Activated naive CD4-positive, alpha-beta T cell treated with anti-CD3 and anti-CD28 coated beads, Interleukin-2, amount 10 ng/mL, durations not matched to agents 7 days and 5 days (primary cell): ENCODE data around the gene TMEM209.
"Not testable (repeated sequence)": the region's sequence is repeated elsewhere in the genome, so short reads cannot be mapped to it uniquely, and the experiment has no call there.

ENCODE experiments used
- CTCF ChIA-PET: fragments of 350-600 bp; sonication (Branson Sonifier 250); formaldehyde crosslinking; loops from one replicate; lab custom pipeline; 2021; ENCODE audit warnings: antibody characterized with exemption; lab: Charles Lee
- DNase-seq: peaks from one replicate; pipeline ENCODE4 v3.0.0-alpha.2; 2020
- H3K27ac Mint-ChIP-seq: one replicate; pipeline ENCODE4 v1.8.0; 2021; ENCODE audit warnings: mild to moderate bottlenecking, moderate library complexity, mixed read lengths
- H3K27me3 Mint-ChIP-seq: one replicate; pipeline ENCODE4 v1.8.0; 2021; ENCODE audit warnings: mild to moderate bottlenecking, mixed read lengths
- H3K36me3 Mint-ChIP-seq: one replicate; pipeline ENCODE4 v1.8.0; 2021; ENCODE audit warnings: mixed read lengths
- H3K4me1 Mint-ChIP-seq: one replicate; pipeline ENCODE4 v1.8.0; 2021; ENCODE audit warnings: mixed read lengths
- H3K4me3 Mint-ChIP-seq: one replicate; pipeline ENCODE4 v1.8.0; 2021; ENCODE audit warnings: mild to moderate bottlenecking, moderate library complexity, mixed read lengths
- H3K9me3 Mint-ChIP-seq: one replicate; pipeline ENCODE4 v1.8.0; 2021; ENCODE audit warnings: mixed read lengths

Gene TMEM209

DNA sequence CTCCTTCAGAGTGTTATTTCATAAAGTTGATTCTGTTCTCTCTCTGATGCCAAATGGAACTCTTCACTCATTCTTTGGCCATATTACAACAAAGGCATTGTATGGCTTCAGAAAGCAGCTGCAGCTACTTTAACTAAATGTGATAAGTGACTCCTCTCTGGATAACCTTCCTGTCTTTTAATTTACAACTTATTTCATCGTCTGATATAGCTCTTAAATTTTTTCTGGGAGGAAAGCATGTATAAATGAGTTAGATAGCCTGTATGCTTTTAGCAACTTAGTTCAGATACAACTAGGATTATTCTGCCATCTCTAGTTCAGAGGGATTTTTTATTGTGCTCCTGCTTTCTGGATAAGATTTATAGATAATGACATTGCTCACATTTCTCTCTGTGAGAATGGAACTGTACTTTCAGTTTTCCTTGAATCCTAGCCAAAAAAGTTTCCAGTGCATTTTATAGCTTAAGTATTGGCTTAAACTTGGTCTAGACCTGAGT is 77.3 kb downstream of the TMEM209 start:
- H3K36me3 Mint-ChIP-seq = peaks cover 38% of the 10 kb centered on the region

DNA sequence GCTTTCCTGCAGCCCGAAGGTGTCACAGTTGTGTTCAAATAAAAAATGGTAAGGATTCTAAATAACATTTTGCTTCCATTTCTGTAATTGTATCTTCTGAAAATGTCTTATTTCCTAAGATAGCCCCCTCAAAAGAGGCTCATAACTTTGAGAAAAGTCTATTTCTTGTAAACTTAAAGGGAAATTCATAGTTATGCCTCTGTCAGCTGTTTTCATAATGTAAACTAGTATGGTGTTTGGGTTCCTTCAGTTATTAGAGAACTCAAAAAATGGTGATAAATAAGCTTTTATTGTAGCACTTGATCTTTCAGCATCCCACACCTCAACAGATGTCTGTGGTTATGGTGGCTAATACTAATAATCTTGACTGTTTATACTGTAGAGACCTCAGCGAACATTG is 77.8 kb downstream of the TMEM209 start:
- DNase-seq = no peak
- Mint-ChIP-seq H3K9me3 (no peaks in the 10 kb centered on the region), H3K4me3 (no peak overlapping the region), H3K27ac (no peak overlapping the region), H3K36me3 (peaks cover 42% of the 10 kb centered on the region), H3K27me3 (no peaks in the 10 kb centered on the region), H3K4me1 (no peaks in the 10 kb centered on the region)
- CTCF ChIA-PET = no interaction called here

More for the DNA sequence above, 77.3 kb downstream of the TMEM209 start:
- Mint-ChIP-seq H3K4me3 (no peak overlapping the region), H3K27me3 (no peaks in the 10 kb centered on the region), H3K4me1 (no peaks in the 10 kb centered on the region), H3K9me3 (no peaks in the 10 kb centered on the region), H3K27ac (no peak overlapping the region)
- no peak for DNase-seq
- CTCF ChIA-PET = interaction anchor here (1.0 kb wide), 1 partner anchor 44 kb away, joined by 3 read pairs; no protein-coding TSS in a partner anchor

GRCh38 chr7:130126840-130127239 is 78.4 kb downstream of the TMEM209 start:
- not testable (repeated sequence) for H3K27me3 Mint-ChIP-seq, DNase-seq, H3K9me3 Mint-ChIP-seq, H3K4me3 Mint-ChIP-seq, H3K4me1 Mint-ChIP-seq, H3K27ac Mint-ChIP-seq
- CTCF ChIA-PET = interaction anchor here (0.6 kb wide), 1 partner anchor 46 kb away, joined by 3 read pairs; no protein-coding TSS in a partner anchor
- H3K36me3 Mint-ChIP-seq = peaks cover 44% of the 10 kb centered on the region

- Mint-ChIP-seq H3K27ac (no peak overlapping the region), H3K4me3 (no peak overlapping the region), H3K4me1 (peaks cover 8% of the 10 kb centered on the region), H3K9me3 (no peaks in the 10 kb centered on the region), H3K36me3 (peaks cover 44% of the 10 kb centered on the region), H3K27me3 (no peaks in the 10 kb centered on the region)
- CTCF ChIA-PET = no interaction called here
- no peak for DNase-seq
Observed at GRCh38 chr7:130124711-130125110, 80.5 kb downstream of the TMEM209 start.

- Mint-ChIP-seq H3K27me3 (no peaks in the 10 kb centered on the region), H3K36me3 (peaks cover 38% of the 10 kb centered on the region), H3K4me1 (peaks cover 8% of the 10 kb centered on the region), H3K9me3 (no peaks in the 10 kb centered on the region), H3K4me3 (no peak overlapping the region), H3K27ac (no peak overlapping the region)
- CTCF ChIA-PET = no interaction called here
- no peak for DNase-seq
Observed at GRCh38 chr7:130123501-130123900, 81.7 kb downstream of the TMEM209 start.

GRCh38 chr7:130118801-130119200 is 86.4 kb downstream of the TMEM209 start:
- Mint-ChIP-seq H3K27ac (no peak overlapping the region), H3K36me3 (peaks cover 30% of the 10 kb centered on the region)
- CTCF ChIA-PET = no interaction called here

GRCh38 chr7:130118294-130118693 is 86.9 kb downstream of the TMEM209 start:
- no peak overlapping the region for H3K4me3 Mint-ChIP-seq
- H3K4me1 Mint-ChIP-seq = peaks cover 8% of the 10 kb centered on the region
- H3K36me3 Mint-ChIP-seq = peaks cover 27% of the 10 kb centered on the region
- CTCF ChIA-PET = no interaction called here
- H3K27ac Mint-ChIP-seq = no peak overlapping the region
- DNase-seq = no peak
- no peaks in the 10 kb centered on the region for H3K9me3 Mint-ChIP-seq
- no peaks in the 10 kb centered on the region for H3K27me3 Mint-ChIP-seq

More at GRCh38 chr7:130118801-130119200, 86.4 kb downstream of the TMEM209 start:
- DNase-seq = no peak
- Mint-ChIP-seq H3K27me3 (no peaks in the 10 kb centered on the region), H3K9me3 (no peaks in the 10 kb centered on the region), H3K4me3 (no peak overlapping the region), H3K4me1 (peaks cover 8% of the 10 kb centered on the region)

GRCh38 chr7:130114776-130115175 is 90.4 kb downstream of the TMEM209 start:
- no peak overlapping the region for H3K27ac Mint-ChIP-seq
- no peaks in the 10 kb centered on the region for H3K9me3 Mint-ChIP-seq
- no peaks in the 10 kb centered on the region for H3K4me1 Mint-ChIP-seq
- no peaks in the 10 kb centered on the region for H3K27me3 Mint-ChIP-seq
- no peak for DNase-seq
- no peak overlapping the region for H3K4me3 Mint-ChIP-seq
- H3K36me3 Mint-ChIP-seq = peaks cover 11% of the 10 kb centered on the region
- CTCF ChIA-PET = interaction anchor here (0.6 kb wide), 1 partner anchor 11 kb away, joined by 3 read pairs; no protein-coding TSS in a partner anchor
